Astrocyte (in vitro differentiated cells and primary cell): ENCODE results near the gene CDK5RAP1.

ENCODE experiments used
- EZH2 ChIP-seq: IDR thresholded peaks from 2 replicates; pipeline ENCODE4 v1.6.1; 2012; ENCODE audit warnings: mild to moderate bottlenecking, low read length, inconsistent platforms; ENCODE audit not compliant: insufficient read depth
- TF ChIP-seq, protein P1 (sequence below): IDR thresholded peaks from 2 replicates; pipeline ENCODE4 v1.5.1; 2011; ENCODE audit warnings: low read depth, mild to moderate bottlenecking, inconsistent platforms, low read length, moderate library complexity; ENCODE audit not compliant: insufficient read depth

DNA sequence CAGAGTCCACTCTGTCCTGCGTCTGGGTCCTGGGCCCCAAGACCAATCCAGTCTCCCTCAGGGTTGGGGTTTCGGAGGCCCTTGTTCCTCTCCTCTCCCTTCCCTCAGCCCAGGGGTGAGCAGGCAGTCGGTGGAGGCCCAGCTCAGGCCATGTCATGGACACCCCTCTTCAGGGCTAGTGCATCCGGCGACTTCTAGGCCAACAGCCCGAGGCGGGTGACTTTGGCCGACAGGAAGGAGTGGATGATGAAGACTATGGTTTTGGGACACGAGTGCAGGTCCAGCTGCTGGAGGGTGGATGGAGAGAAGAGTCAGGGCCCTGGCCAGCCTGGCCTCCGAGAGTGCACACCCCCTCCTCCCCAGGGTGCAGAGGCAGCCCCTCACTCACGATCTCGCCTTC lies 7.0 kb upstream of the CDK5RAP1 start:
- TF ChIP-seq, protein P1, sequence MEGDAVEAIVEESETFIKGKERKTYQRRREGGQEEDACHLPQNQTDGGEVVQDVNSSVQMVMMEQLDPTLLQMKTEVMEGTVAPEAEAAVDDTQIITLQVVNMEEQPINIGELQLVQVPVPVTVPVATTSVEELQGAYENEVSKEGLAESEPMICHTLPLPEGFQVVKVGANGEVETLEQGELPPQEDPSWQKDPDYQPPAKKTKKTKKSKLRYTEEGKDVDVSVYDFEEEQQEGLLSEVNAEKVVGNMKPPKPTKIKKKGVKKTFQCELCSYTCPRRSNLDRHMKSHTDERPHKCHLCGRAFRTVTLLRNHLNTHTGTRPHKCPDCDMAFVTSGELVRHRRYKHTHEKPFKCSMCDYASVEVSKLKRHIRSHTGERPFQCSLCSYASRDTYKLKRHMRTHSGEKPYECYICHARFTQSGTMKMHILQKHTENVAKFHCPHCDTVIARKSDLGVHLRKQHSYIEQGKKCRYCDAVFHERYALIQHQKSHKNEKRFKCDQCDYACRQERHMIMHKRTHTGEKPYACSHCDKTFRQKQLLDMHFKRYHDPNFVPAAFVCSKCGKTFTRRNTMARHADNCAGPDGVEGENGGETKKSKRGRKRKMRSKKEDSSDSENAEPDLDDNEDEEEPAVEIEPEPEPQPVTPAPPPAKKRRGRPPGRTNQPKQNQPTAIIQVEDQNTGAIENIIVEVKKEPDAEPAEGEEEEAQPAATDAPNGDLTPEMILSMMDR = no peak
- TF ChIP-seq EZH2 = no peak
